ENCODE measurements around the gene OGA. TPM values are rescaled to one million over a fixed set of nuclear protein-coding genes. Genes with fewer than 3 reads are reported as not detected.

Gene OGA
- polyA plus RNA-seq, 3 donors, result 6.9 to 104 (median 15.3) TPM

- Histone ChIP-seq H3K9ac (ENCODE audit: insufficient read depth, low read length, poor library complexity, severe bottlenecking) (no peak overlapping the region), H3K4me2 (replicated peaks; ENCODE audit: extremely low read depth, low read length, poor library complexity, severe bottlenecking) (no peak overlapping the region), H3K4me3 (replicated peaks in 1 of 3; ENCODE audit: low read depth in 2 of 3, low read length in 3 of 3) (no peak overlapping the region), H3K79me2 (ENCODE audit: insufficient read depth, low read length) (no peaks in the 10 kb centered on the region), H2AFZ (ENCODE audit: insufficient read depth, low read depth, low read length, poor library complexity, severe bottlenecking) (no peak overlapping the region), H3K27me3 (ENCODE audit: control insufficient read depth in 2 of 2, insufficient read depth in 2 of 2, low read length in 2 of 2) (peaks cover 33 to 77% of the 10 kb centered on the region in 2 donors), H3K9me3 (replicated peaks in 1 of 2; ENCODE audit: control insufficient read depth in 1 of 2, insufficient read depth in 1 of 2, low read length in 2 of 2) (peaks cover 0 to 15% of the 10 kb centered on the region in 2 donors), H3K36me3 (replicated peaks in 1 of 2; ENCODE audit: control insufficient read depth in 1 of 2, insufficient read depth in 2 of 2, low read length in 2 of 2) (no peaks in the 10 kb centered on the region), H3K4me1 (ENCODE audit: control insufficient read depth in 1 of 2, insufficient read depth in 2 of 2, low read length in 2 of 2) (no peaks in the 10 kb centered on the region), H4K20me1 (ENCODE audit: insufficient read depth, low read length) (no peaks in the 10 kb centered on the region), H3K27ac (ENCODE audit: low read depth in 1 of 2, low read length in 2 of 2) (no peak overlapping the region)
- intact Hi-C loops (cut with micrococcal nuclease), result loop anchor here in 1 of 2 donors (10.0 kb wide), 1 partner anchor 557 kb away; no protein-coding TSS in a partner anchor
- DNase-seq, result no peak
- H3K4me1 Mint-ChIP-seq, result peaks cover 7% of the 10 kb centered on the region
- H3K27me3 Mint-ChIP-seq (ENCODE audit: low read depth in 3 of 3), result peaks cover 70 to 94% (median 77%) of the 10 kb centered on the region in 3 donors
- 89% methylated on average over 10 of the region's 10 CpGs for WGBS (ENCODE audit: insufficient coverage)
- no peaks in the 10 kb centered on the region for H3K36me3 Mint-ChIP-seq
- no peak overlapping the region for H3K27ac Mint-ChIP-seq
- H3K9me3 Mint-ChIP-seq, result peaks cover 0 to 4% (median 3%) of the 10 kb centered on the region in 7 donors
- H3K4me3 Mint-ChIP-seq, result peak overlapping the region in 1 of 2 donors; percentile 17
- TF ChIP-seq CTCF (IDR thresholded peaks at IDR 0.05), result no peak
These were observed 46.9 kb downstream of the OGA start for GRCh38 chr10:101771380-101771779.

GRCh38 chr10:101770331-101771215 lies 47.7 kb downstream of the OGA start:
- 79% methylated on average over 33 of the region's 41 CpGs for WGBS (ENCODE audit: insufficient coverage)
- H3K4me1 Mint-ChIP-seq, result peaks cover 7% of the 10 kb centered on the region
- H3K27me3 ChIP-seq (ENCODE audit: control insufficient read depth in 2 of 2, insufficient read depth in 2 of 2, low read length in 2 of 2), result peaks cover 33 to 76% of the 10 kb centered on the region in 2 donors

More at GRCh38 chr10:101770331-101771215, 47.7 kb downstream of the OGA start:
- no peaks in the 10 kb centered on the region for H3K4me1 ChIP-seq (ENCODE audit: control insufficient read depth in 1 of 2, insufficient read depth in 2 of 2, low read length in 2 of 2)
- peaks cover 0 to 4% (median 3%) of the 10 kb centered on the region in 7 donors for H3K9me3 Mint-ChIP-seq
- H3K9ac ChIP-seq (ENCODE audit: insufficient read depth, low read length, poor library complexity, severe bottlenecking), result no peak overlapping the region
- peaks cover 0 to 15% of the 10 kb centered on the region in 2 donors for H3K9me3 ChIP-seq (replicated peaks in 1 of 2; ENCODE audit: control insufficient read depth in 1 of 2, insufficient read depth in 1 of 2, low read length in 2 of 2)
- DNase-seq, result no peak
- H3K27me3 Mint-ChIP-seq (ENCODE audit: low read depth in 3 of 3), result peaks cover 77 to 98% (median 82%) of the 10 kb centered on the region in 3 donors
- no peaks in the 10 kb centered on the region for H3K79me2 ChIP-seq (ENCODE audit: insufficient read depth, low read length)
- no peaks in the 10 kb centered on the region for H3K36me3 ChIP-seq (replicated peaks in 1 of 2; ENCODE audit: control insufficient read depth in 1 of 2, insufficient read depth in 2 of 2, low read length in 2 of 2)
- H3K4me3 ChIP-seq (replicated peaks in 1 of 3; ENCODE audit: low read depth in 2 of 3, low read length in 3 of 3), result no peak overlapping the region
- H2AFZ ChIP-seq (ENCODE audit: insufficient read depth, low read depth, low read length, poor library complexity, severe bottlenecking), result no peak overlapping the region
- intact Hi-C loops (cut with micrococcal nuclease), result loop anchor here in 1 of 2 donors (10.0 kb wide), 1 partner anchor 556 kb away; no protein-coding TSS in a partner anchor
- H3K4me2 ChIP-seq (replicated peaks; ENCODE audit: extremely low read depth, low read length, poor library complexity, severe bottlenecking), result no peak overlapping the region
- H4K20me1 ChIP-seq (ENCODE audit: insufficient read depth, low read length), result no peaks in the 10 kb centered on the region
- no peak overlapping the region for H3K27ac Mint-ChIP-seq
- no peak overlapping the region for H3K27ac ChIP-seq (ENCODE audit: low read depth in 1 of 2, low read length in 2 of 2)
- H3K4me3 Mint-ChIP-seq, result peak overlapping the region in 1 of 2 donors; percentile 21
- H3K36me3 Mint-ChIP-seq, result no peaks in the 10 kb centered on the region
- no peak for TF ChIP-seq CTCF (IDR thresholded peaks at IDR 0.05)

All from CD14-positive monocyte (primary cell).